PFSK-1 (cell line): ENCODE data around the gene MTMR10.

Experiments
- FOXP2 ChIP-seq: optimal IDR thresholded peaks from 2 replicates; pipeline ENCODE3; 2011; ENCODE audit warnings: borderline replicate concordance, control low read depth, inconsistent platforms; ENCODE audit not compliant: insufficient read depth; ENCODE audit errors: extremely low read length, extremely low read depth
- POLR2AphosphoS5 ChIP-seq: IDR thresholded peaks from 2 replicates; pipeline ENCODE4 v1.6.1; 2012; ENCODE audit warnings: low read depth, mild to moderate bottlenecking, control low read depth, low read length, moderate library complexity
- REST ChIP-seq, 2 experiments: IDR thresholded peaks; 2 replicates each; pipeline versions ENCODE4 v1.6.1 to v1.8.0; 2011 to 2012; ENCODE audit warnings: low read depth in 2 of 2, low read length in 2 of 2, control low read depth in 1 of 2, inconsistent platforms in 1 of 2, mild to moderate bottlenecking in 1 of 2, moderate library complexity in 1 of 2; ENCODE audit not compliant: insufficient read depth in 1 of 2
- SIN3A ChIP-seq: IDR thresholded peaks from 2 replicates; pipeline ENCODE4 v1.6.1; 2012; ENCODE audit warnings: mild to moderate bottlenecking, low read length, moderate library complexity, borderline replicate concordance; ENCODE audit not compliant: insufficient read depth
- TAF1 ChIP-seq: IDR thresholded peaks from 2 replicates; pipeline ENCODE4 v1.6.1; 2012; ENCODE audit warnings: low read length, control low read depth, borderline replicate concordance; ENCODE audit not compliant: insufficient read depth

Gene MTMR10

DNA sequence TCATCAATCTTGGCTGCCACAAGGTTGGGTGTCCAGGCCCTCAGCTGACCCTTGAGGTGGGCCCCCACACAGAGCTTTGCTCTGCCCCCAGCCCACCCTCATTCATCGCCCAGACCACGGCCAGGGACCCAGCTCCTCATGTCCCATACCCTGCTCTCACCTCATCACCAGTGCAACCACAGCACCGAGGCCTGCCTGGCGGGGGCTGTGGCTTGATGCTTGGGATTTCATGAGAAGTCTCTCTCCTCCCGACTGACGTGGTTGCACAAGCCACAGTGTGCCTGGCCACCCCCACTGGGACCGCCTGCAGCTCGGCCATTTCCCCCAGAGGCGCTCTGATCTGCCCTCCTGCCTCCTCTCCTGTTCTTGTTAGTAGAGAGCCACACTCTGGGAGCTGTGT, 45.4 kb upstream of the MTMR10 start:
- TF ChIP-seq FOXP2 (no peak), TAF1 (no peak), SIN3A (no peak), REST (IDR thresholded peaks at IDR 0.05; ENCODE audit: insufficient read depth in 1 of 2, low read depth in 2 of 2, low read length in 2 of 2) (no peak), POLR2AphosphoS5 (no peak)

- TF ChIP-seq REST (IDR thresholded peaks at IDR 0.05; ENCODE audit: insufficient read depth in 1 of 2, low read depth in 2 of 2, low read length in 2 of 2) (no peak), POLR2AphosphoS5 (no peak), SIN3A (no peak), TAF1 (no peak), FOXP2 (no peak)
Measured at GRCh38 chr15:31035610-31036009, 44.2 kb upstream of the MTMR10 start.

DNA sequence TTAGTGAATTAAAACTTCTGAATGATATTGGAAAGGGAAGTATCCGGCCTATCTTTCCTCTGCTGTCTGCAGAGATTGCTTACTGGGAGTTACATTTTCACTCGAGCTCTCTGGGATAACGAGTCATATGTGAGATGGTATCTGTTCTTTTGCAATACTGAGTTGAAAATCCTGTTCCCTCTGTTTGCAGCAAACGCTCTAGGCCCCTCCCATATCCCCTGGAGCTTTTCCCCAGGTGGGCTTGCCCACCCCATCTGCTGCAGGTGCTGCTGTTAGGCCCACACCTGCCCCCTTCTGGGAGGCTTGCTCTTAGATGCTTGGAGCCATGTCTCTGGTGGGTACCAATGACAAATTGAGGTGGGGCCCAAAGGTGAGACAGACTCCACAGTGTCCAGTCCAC, 42.7 kb upstream of the MTMR10 start:
- no peak for TF ChIP-seq POLR2AphosphoS5
- TF ChIP-seq TAF1: no peak
- no peak for TF ChIP-seq REST (IDR thresholded peaks at IDR 0.05; ENCODE audit: insufficient read depth in 1 of 2, low read depth in 2 of 2, low read length in 2 of 2)
- TF ChIP-seq FOXP2: no peak
- TF ChIP-seq SIN3A: no peak

DNA sequence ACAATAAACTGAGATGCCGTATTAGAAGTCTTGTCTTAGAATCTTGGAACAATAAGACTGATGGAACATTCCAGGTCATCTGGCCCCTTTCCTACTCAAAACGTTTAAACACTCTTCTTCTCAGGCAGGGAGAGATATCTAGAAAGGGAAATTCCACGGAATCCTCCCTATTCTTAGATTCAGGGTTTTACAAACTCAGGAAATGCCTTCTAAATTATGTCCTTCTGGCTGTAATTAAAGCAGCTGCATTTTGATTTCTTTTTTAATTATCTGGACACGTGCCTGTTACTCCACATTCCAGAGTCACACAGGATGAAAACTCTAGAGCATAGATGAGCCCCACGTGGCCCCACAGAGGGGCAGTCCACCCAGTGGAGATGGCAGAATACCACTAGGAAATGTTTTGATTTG, 41.5 kb upstream of the MTMR10 start:
- TF ChIP-seq SIN3A (no peak), REST (IDR thresholded peaks at IDR 0.05; ENCODE audit: insufficient read depth in 1 of 2, low read depth in 2 of 2, low read length in 2 of 2) (no peak), FOXP2 (no peak), TAF1 (no peak), POLR2AphosphoS5 (no peak)

GRCh38 chr15:31031471-31032067, 40.1 kb upstream of the MTMR10 start:
- TF ChIP-seq TAF1: no peak
- no peak for TF ChIP-seq REST (IDR thresholded peaks at IDR 0.05; ENCODE audit: insufficient read depth in 1 of 2, low read depth in 2 of 2, low read length in 2 of 2)
- no peak for TF ChIP-seq POLR2AphosphoS5
- no peak for TF ChIP-seq FOXP2
- no peak for TF ChIP-seq SIN3A
